ENCODE results near the gene LRP8.

The LRP8 gene

GRCh38 chr1:53262000-53262399, 65.9 kb downstream of the LRP8 start:
- no peak for DNase-seq (ENCODE audit: low read depth in 2 of 2)

GRCh38 chr1:53260631-53261247, 67.1 kb downstream of the LRP8 start:
- DNase-seq (ENCODE audit: low read depth in 2 of 2), result no peak

GRCh38 chr1:53259932-53260331, 67.9 kb downstream of the LRP8 start:
- DNase-seq (ENCODE audit: low read depth in 2 of 2), result no peak

- DNase-seq (ENCODE audit: low read depth in 2 of 2), result no peak
Measured at GRCh38 chr1:53258216-53258615, 69.7 kb downstream of the LRP8 start.

- no peak for DNase-seq (ENCODE audit: low read depth in 2 of 2)
Measured at GRCh38 chr1:53257454-53258081, 70.3 kb downstream of the LRP8 start.

- no peak for DNase-seq (ENCODE audit: low read depth in 2 of 2)
Measured at GRCh38 chr1:53256511-53257453, 71.1 kb downstream of the LRP8 start.

GRCh38 chr1:53255031-53255430, 72.8 kb downstream of the LRP8 start:
- no peak for DNase-seq (ENCODE audit: low read depth in 2 of 2)

GRCh38 chr1:53254011-53254640, 73.7 kb downstream of the LRP8 start:
- DNase-seq (ENCODE audit: low read depth in 2 of 2), result no peak

- DNase-seq (ENCODE audit: low read depth in 2 of 2), result no peak
Measured at GRCh38 chr1:53250325-53250724, 77.5 kb downstream of the LRP8 start.

GRCh38 chr1:53249706-53250105, 78.2 kb downstream of the LRP8 start:
- no peak for DNase-seq (ENCODE audit: low read depth in 2 of 2)

GRCh38 chr1:53246261-53247134, 81.4 kb downstream of the LRP8 start:
- no peak for DNase-seq (ENCODE audit: low read depth in 2 of 2)

GRCh38 chr1:53244141-53244540, 83.7 kb downstream of the LRP8 start:
- DNase-seq (ENCODE audit: low read depth in 2 of 2), result no peak

- no peak for DNase-seq (ENCODE audit: low read depth in 2 of 2)
Measured at GRCh38 chr1:53242381-53242780, 85.5 kb downstream of the LRP8 start.

- no peak for DNase-seq (ENCODE audit: low read depth in 2 of 2)
Measured at GRCh38 chr1:53241828-53242227, 86.0 kb downstream of the LRP8 start.

GRCh38 chr1:53238197-53239155, 89.4 kb downstream of the LRP8 start, which contains the start of gene MAGOH:
MAGOH (minus strand) TSS chr1:53238518; CDS start chr1:53238448, 70 bp downstream.
- peak; percentile 92 to 93 for DNase-seq (ENCODE audit: low read depth in 2 of 2)

- DNase-seq (ENCODE audit: low read depth in 2 of 2), result no peak
Measured at GRCh38 chr1:53237638-53238037, 90.2 kb downstream of the LRP8 start.

GRCh38 chr1:53220962-53221286, 106.9 kb downstream of the LRP8 start:
- DNase-seq (ENCODE audit: low read depth in 2 of 2), result no peak

GRCh38 chr1:53220171-53220961, 107.5 kb downstream of the LRP8 start, which contains the start of gene CZIB:
CZIB (minus strand) TSS chr1:53220634; CDS start chr1:53220575, 59 bp downstream.
- DNase-seq (ENCODE audit: low read depth in 2 of 2), result peak; percentile 93 to 94

- no peak for DNase-seq (ENCODE audit: low read depth in 2 of 2)
Measured at GRCh38 chr1:53219711-53220110, 108.2 kb downstream of the LRP8 start.
